Measurements from ENCODE around the gene ERICH4.

GRCh38 chr19:41426952-41427646, 15.9 kb upstream of the ERICH4 start, which contains the start of gene B3GNT8:
- TF ChIP-seq POLR2A (IDR thresholded peaks at IDR 0.05) (no peak), CTCF (IDR thresholded peaks at IDR 0.05) (no peak), EP300 (IDR thresholded peaks at IDR 0.05) (no peak), POLR2AphosphoS5 (IDR thresholded peaks at IDR 0.05) (peak in 2 of 3 donors; percentile 61 to 79)
